DMS79 (cell line): ENCODE data around the gene SRGAP3.

ENCODE experiments used
- DNase-seq: peaks from one replicate; lab custom pipeline; 2025; lab: John Stamatoyannopoulos, UW

SRGAP3 gene

DNA sequence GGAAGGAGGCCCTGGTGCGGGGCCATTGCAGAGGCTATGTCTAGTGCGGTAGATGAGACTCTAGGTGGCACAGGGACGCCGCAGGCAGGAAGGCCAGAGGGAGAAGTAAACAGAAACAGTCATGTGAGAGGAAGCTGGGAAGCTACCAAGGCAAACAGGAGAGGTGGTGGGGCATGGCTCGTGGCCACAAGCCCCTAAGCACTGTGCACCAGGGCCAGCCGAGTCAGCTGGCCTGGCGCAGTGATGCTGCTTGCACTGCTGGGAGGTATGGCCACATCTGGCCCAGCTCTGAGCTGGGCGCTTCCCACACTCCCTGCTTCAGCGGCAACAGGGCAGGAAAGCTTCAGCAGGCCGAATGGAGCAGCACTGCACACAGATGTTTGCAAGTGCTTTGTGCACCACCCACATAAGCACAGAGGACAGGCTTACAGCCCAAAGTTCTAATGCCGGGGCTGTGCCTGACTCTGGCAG is 76.6 kb downstream of the SRGAP3 start:
- no peak for DNase-seq

GRCh38 chr3:9170851-9171160 is 78.6 kb downstream of the SRGAP3 start:
- no peak for DNase-seq

GRCh38 chr3:9169956-9170850 is 79.2 kb downstream of the SRGAP3 start:
- DNase-seq = no peak

GRCh38 chr3:9169326-9169725 is 80.1 kb downstream of the SRGAP3 start:
- DNase-seq = no peak

GRCh38 chr3:9168241-9168741 is 81.2 kb downstream of the SRGAP3 start:
- no peak for DNase-seq

DNA sequence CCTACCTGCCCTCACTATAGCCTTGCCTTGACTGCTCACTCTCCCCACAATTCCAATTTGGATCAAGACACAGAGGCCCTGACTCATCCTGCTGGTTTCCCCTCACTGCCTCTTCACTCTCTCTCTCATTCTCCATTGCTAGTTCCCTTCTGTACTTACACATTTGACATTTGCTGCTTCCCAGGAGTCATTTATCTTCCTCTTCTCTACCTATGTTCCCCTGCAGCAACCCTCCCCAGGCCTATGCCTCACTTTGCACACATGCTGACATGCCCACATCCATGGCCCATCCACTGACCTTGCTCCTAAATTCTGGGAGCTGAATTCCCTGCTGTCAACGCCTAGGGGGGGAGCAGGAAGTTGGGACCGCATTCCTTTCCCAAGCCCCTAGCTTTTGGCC is 82.2 kb downstream of the SRGAP3 start:
- DNase-seq = no peak

DNA sequence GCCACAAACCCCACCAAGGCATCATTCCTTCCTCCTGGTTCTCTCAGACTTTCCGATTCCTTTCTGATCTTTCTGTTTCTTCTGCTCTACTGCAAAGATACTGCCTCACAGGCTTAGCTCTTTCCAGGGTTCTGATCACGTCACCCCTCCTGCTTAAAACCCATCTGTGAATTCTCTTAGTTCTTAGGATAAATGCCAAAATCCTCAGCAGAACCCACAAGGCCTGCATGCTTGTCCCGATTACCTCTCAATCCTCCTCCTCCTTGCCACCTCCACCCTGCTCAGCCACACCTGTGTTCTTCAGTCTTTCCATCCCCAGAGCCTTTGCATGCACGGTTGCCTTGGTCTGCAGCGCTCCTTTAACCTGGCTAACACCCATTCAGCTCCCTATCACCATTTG is 84.0 kb downstream of the SRGAP3 start:
- DNase-seq = no peak

DNA sequence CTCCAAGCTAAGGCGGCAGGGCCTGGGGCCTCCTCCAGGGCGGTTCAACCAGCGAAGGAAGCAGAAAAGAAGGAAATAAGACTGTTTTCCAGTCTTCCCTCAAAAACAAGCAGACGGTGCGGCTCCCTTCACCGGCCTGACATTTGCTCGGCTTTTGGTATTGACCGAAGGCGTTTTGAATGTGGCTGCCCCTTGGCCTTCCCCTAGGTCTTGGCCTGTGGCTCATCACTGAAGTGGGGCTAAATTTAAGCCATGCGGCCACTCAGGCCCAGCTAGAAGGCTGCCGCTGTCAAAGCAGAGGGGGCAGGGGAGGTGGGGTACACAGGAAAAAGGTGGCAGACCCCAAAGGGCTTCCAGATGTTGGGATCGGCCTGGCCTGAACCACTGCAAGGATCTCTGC is 86.2 kb downstream of the SRGAP3 start:
- DNase-seq = no peak

DNA sequence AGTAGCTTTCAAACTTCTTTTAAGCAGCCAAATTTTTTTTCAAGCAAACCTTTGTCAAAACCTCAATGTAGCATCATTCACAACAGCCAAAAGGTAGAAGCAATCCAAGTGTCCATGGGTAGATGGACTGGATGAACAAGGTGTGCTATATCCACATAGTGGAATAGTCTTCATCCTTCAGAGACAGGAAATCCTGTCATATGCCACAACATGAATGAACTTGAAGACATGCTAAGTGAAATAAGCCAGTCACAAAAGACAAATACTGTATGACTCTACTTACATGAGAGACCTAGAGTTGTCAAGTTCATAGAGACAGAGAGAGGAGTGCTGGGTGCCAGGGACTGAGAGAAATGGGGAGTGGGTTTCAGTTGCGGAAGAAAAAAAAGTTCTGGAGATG is 87.6 kb downstream of the SRGAP3 start:
- DNase-seq = no peak

DNA sequence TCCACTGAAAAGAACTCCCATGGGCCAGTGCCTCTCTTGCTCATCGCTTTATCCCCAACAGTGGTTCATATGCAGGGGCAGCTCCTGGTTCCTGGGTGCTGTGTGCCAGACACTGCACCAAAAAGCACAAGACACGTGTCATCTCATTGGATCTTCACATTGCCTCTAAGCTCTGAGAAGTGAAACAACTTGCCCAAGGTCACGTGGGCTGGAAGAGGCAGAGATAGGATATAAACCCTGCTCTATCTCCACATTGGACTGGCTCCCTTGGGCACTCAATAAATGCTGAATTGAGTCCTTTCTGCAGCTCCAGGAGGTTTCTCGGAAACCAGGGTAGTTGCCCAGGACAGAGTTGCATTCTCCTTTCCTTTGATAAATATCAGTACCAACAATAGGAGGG is 88.1 kb downstream of the SRGAP3 start:
- no peak for DNase-seq

DNA sequence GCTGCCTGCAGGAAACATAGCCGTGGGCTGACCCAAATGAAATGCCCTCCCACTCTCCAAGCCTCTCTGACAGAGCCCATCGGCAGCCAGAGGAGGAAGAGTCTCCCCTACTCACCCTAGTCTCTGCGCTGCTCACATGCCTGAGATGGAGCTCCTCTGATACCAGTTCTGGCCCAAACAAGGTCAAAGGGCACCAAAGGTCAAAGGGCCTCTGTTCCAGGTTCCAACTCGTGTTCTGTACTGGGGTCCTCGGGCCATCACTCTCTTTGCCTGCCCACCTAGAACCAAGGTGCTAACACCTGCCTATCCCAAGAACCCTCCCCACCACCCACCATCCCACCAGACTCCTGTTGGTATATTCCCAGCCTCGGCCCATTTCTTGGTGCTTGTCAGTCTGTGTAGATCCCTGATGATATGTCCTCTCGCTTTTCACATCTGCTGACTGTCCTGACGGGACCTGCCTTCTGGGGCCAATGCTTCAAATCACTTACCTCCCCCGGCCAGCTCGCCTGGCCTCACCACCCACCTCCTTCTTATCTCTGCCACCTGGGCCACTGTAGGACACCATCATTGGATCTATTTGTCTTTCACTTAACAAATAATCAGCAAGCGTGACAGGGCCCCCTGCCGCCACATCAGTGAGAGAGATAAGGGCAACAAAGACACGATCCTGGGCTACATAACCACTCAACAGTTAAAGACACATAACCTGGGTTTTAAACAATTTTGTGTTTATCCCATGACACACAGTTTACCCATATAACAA is 90.4 kb downstream of the SRGAP3 start:
- no peak for DNase-seq

- no peak for DNase-seq
These were observed 91.6 kb downstream of the SRGAP3 start for GRCh38 chr3:9157651-9158362.

GRCh38 chr3:9156604-9157003 is 92.8 kb downstream of the SRGAP3 start:
- DNase-seq = no peak

- no peak for DNase-seq
These were observed 94.4 kb downstream of the SRGAP3 start for GRCh38 chr3:9155028-9155427.

GRCh38 chr3:9153904-9154619 is 95.4 kb downstream of the SRGAP3 start:
- no peak for DNase-seq

DNA sequence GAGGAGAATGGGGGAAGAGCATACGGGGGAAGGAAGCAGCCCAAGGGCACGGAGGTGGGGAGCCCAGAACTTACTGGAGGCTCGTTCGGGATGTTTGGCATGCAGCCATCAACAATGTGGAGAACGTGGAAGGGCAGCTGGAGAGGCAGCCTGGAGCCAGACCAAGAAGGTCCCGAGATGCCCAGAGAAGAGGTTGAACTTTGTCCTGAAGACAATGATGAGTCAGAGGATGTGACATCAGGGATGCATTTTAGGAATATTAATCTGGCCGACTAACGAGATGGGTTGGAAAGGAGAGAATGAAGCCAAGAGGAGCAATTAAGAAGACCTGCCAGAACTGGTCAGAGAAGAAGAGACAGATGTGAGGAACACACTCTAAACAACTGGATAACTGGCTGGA is 98.2 kb downstream of the SRGAP3 start:
- DNase-seq = no peak

- DNase-seq = no peak
These were observed 99.9 kb downstream of the SRGAP3 start for GRCh38 chr3:9149566-9149965.

DNA sequence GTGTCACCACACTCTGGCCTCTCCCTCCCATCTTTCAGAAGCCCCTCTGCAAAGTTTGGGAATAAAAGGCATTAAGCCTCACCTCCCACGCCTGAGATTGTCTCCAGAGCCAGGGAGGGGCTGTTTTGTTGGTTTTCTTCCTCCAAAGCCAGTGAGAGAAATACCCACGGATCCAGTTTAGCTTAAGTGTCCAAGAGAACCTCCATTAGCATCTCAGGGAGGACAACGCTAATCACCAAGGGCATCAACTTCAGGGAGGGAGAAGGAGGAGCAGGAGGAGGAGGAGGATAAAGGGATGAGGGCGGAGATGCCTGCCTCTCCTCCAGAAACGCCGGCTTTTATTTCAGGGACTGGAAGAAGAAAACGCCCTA is 101.6 kb downstream of the SRGAP3 start:
- no peak for DNase-seq

DNA sequence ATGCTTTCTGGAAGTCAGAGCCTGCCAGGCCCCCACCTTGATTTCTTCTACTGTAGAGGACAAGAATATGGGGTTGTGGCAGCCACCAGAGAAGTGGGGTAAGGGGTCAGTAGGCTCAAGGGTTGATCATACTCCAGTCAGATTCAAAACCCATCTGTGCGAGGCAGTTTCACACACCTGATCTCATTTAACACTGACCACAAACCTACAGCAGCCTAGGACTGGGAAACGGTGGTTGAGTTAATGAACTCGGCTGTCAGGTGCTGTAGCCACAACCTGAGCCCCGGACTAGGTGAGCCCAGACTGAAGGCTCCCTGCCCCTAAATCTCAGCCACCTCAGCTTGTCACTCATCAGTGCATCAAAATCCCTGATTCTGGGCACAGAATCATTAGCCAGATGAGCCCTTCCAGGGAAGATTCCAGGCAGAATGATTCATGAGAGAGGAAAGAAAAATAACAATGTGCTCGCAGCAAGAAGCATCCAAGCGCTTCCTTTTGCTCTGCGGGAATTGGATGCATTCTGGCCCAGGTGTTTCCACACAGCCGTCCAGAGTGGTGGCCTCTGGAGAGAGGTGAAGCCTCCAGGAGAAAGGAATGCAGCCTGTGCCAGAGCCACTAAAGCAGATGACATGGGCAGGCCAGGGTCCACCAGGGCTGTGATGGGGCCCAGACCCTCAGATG is 102.1 kb downstream of the SRGAP3 start:
- no peak for DNase-seq

- no peak for DNase-seq
These were observed 102.9 kb downstream of the SRGAP3 start for GRCh38 chr3:9146367-9147071.

GRCh38 chr3:9143184-9143583 is 106.3 kb downstream of the SRGAP3 start:
- no peak for DNase-seq
